Natural killer cell (primary cell): ENCODE results near the gene MINDY1. TPM values are rescaled to one million over a fixed set of nuclear protein-coding genes. Genes with fewer than 3 reads are reported as not detected.

Experiments used
- ATAC-seq, 3 donors: fragments of 150-1000 bp in 2 of 3; fragments of 200-7000 bp in 1 of 3; cut with Tn5 transposase; 1 replicate in 1 of 3; 2 replicates in 2 of 3; pipeline ENCODE4 v1.10.0; 2021; ENCODE audit warnings: mild to moderate bottlenecking in 2 of 3, moderate library complexity in 2 of 3
- DNase-seq, 2 donors: peaks; one replicate each; pipeline versions ENCODE4 v3.0.0 to v3.0.0-alpha.2; 2013 to 2021; ENCODE audit warnings: mixed read lengths in 1 of 2
- H3K27ac ChIP-seq: one replicate; pipeline ENCODE4 v1.5.1; 2013; ENCODE audit warnings: mild to moderate bottlenecking, low read length
- H3K27me3 ChIP-seq: one replicate; pipeline ENCODE4 v1.6.1; 2013; ENCODE audit warnings: low read length; ENCODE audit not compliant: control insufficient read depth, insufficient read depth
- H3K36me3 ChIP-seq: one replicate; pipeline ENCODE4 v1.6.1; 2013; ENCODE audit warnings: low read length; ENCODE audit not compliant: control insufficient read depth, insufficient read depth
- H3K4me1 ChIP-seq: one replicate; pipeline ENCODE4 v1.6.1; 2013; ENCODE audit warnings: low read length; ENCODE audit not compliant: control insufficient read depth, insufficient read depth
- H3K4me3 ChIP-seq: one replicate; pipeline ENCODE4 v1.5.1; 2013; ENCODE audit warnings: low read length
- H3K9me3 ChIP-seq: one replicate; pipeline ENCODE4 v1.6.1; 2013; ENCODE audit warnings: low read length; ENCODE audit not compliant: control insufficient read depth, insufficient read depth
- H3K27ac Mint-ChIP-seq, 2 donors: one replicate each; pipeline ENCODE4 v1.8.0; 2022; ENCODE audit warnings: mild to moderate bottlenecking in 2 of 2, mixed read lengths in 2 of 2, moderate library complexity in 1 of 2
- H3K27me3 Mint-ChIP-seq, 2 donors: one replicate each; pipeline ENCODE4 v1.8.0; 2022; ENCODE audit warnings: low read depth in 2 of 2, mixed read lengths in 2 of 2
- H3K36me3 Mint-ChIP-seq: one replicate; pipeline ENCODE4 v1.8.0; 2022; ENCODE audit warnings: mixed read lengths
- H3K4me1 Mint-ChIP-seq, 2 donors: one replicate each; pipeline ENCODE4 v1.8.0; 2022; ENCODE audit warnings: mixed read lengths in 2 of 2
- H3K4me3 Mint-ChIP-seq: one replicate; pipeline ENCODE4 v1.8.0; 2022; ENCODE audit warnings: mild to moderate bottlenecking, moderate library complexity, mixed read lengths
- H3K9me3 Mint-ChIP-seq, 2 donors: one replicate each; pipeline ENCODE4 v1.8.0; 2022; ENCODE audit warnings: mixed read lengths in 2 of 2
- CTCF ChIP-seq: fragments of 200-600 bp; IDR thresholded peaks from one replicate; pipeline ENCODE4 v1.8.0; 2022; ENCODE audit warnings: antibody characterized with exemption
- WGBS: methylation state at CpG from one replicate; pipeline ENCODE4 v1.1.7; 2013; ENCODE audit warnings: missing lambda C conversion rate; ENCODE audit not compliant: insufficient coverage; 5-methylcytosine and 5-hydroxymethylcytosine counted together
- intact Hi-C: fragments of 100-400 bp; cut with micrococcal nuclease; formaldehyde crosslinking; loops from one replicate; pipeline ENCODE4 v1.14.2; 2022
- total RNA-seq, 4 donors: library from RNA; stranded (reverse); fragments of 120-200 nt in 1 of 4; gene quantifications; one replicate each; pipeline versions ENCODE4 v1.2.3 to v1.2.4, GENCODE V29; 2013 to 2022

The MINDY1 gene
- total RNA-seq, 3 donors from 2014 or later (not counting 1 experiment from before 2014, with no cell fraction given), result 14.0 to 15.6 (median 15.2) TPM

GRCh38 chr1:150963321-150964163 lies 43.2 kb downstream of the MINDY1 start:
- 92% methylated on average over 10 of the region's 10 CpGs for WGBS
- Mint-ChIP-seq H3K36me3 (peaks cover 17% of the 10 kb centered on the region), H3K27me3 (no peaks in the 10 kb centered on the region), H3K27ac (peak overlapping the region; percentile 7 to 29), H3K4me1 (peaks cover 0 to 12% of the 10 kb centered on the region in 2 donors), H3K4me3 (no peak overlapping the region), H3K9me3 (no peaks in the 10 kb centered on the region)
- no peak overlapping the region for H3K4me3 ChIP-seq
- no peak for DNase-seq
- ATAC-seq, result no peak
- no peak for TF ChIP-seq CTCF
- no peaks in the 10 kb centered on the region for H3K27me3 ChIP-seq
- no peaks in the 10 kb centered on the region for H3K9me3 ChIP-seq
- no peaks in the 10 kb centered on the region for H3K4me1 ChIP-seq
- peaks cover 91% of the 10 kb centered on the region for H3K36me3 ChIP-seq
- no peak overlapping the region for H3K27ac ChIP-seq
- intact Hi-C loops, result no loop called here

- H3K27ac Mint-ChIP-seq, result no peak overlapping the region
- H3K9me3 ChIP-seq, result no peaks in the 10 kb centered on the region
- H3K27ac ChIP-seq, result no peak overlapping the region
- H3K27me3 Mint-ChIP-seq, result no peaks in the 10 kb centered on the region
- TF ChIP-seq CTCF, result no peak
- H3K4me3 ChIP-seq, result no peak overlapping the region
- WGBS, result 66% methylated on average over 2 of the region's 4 CpGs
- intact Hi-C loops, result no loop called here
- peaks cover 0 to 5% of the 10 kb centered on the region in 2 donors for H3K4me1 Mint-ChIP-seq
- no peaks in the 10 kb centered on the region for H3K4me1 ChIP-seq
- no peaks in the 10 kb centered on the region for H3K27me3 ChIP-seq
- peaks cover 17% of the 10 kb centered on the region for H3K36me3 Mint-ChIP-seq
- DNase-seq, result no peak
- H3K9me3 Mint-ChIP-seq, result no peaks in the 10 kb centered on the region
- peaks cover 76% of the 10 kb centered on the region for H3K36me3 ChIP-seq
- ATAC-seq, result no peak
- no peak overlapping the region for H3K4me3 Mint-ChIP-seq
These were observed 44.9 kb downstream of the MINDY1 start for GRCh38 chr1:150961756-150962155.

- ATAC-seq (no peak), DNase-seq (no peak)
- no peak overlapping the region for H3K4me3 ChIP-seq
- H3K9me3 Mint-ChIP-seq, result no peaks in the 10 kb centered on the region
- H3K4me1 Mint-ChIP-seq, result no peaks in the 10 kb centered on the region
- no peaks in the 10 kb centered on the region for H3K27me3 ChIP-seq
- no peak overlapping the region for H3K27ac ChIP-seq
- H3K27ac Mint-ChIP-seq, result no peak overlapping the region
- H3K4me1 ChIP-seq, result no peaks in the 10 kb centered on the region
- peaks cover 72% of the 10 kb centered on the region for H3K36me3 ChIP-seq
- H3K9me3 ChIP-seq, result no peaks in the 10 kb centered on the region
- intact Hi-C loops, result no loop called here
- H3K27me3 Mint-ChIP-seq, result no peaks in the 10 kb centered on the region
- WGBS, result 96% methylated on average over 7 of the region's 7 CpGs
- peaks cover 10% of the 10 kb centered on the region for H3K36me3 Mint-ChIP-seq
- TF ChIP-seq CTCF, result no peak
- H3K4me3 Mint-ChIP-seq, result no peak overlapping the region
These were observed 46.1 kb downstream of the MINDY1 start for GRCh38 chr1:150960646-150961045.
